Measurements from ENCODE around the gene DUSP8. TPM values are rescaled to one million over a fixed set of nuclear protein-coding genes. Genes with fewer than 3 reads are reported as not detected.
"Not testable (repeated sequence)": the region's sequence is repeated elsewhere in the genome, so short reads cannot be mapped to it uniquely, and the experiment has no call there.

Gene DUSP8
- polyA plus RNA-seq, 1 donor from 2014 or later, result 1.2 TPM

DNA sequence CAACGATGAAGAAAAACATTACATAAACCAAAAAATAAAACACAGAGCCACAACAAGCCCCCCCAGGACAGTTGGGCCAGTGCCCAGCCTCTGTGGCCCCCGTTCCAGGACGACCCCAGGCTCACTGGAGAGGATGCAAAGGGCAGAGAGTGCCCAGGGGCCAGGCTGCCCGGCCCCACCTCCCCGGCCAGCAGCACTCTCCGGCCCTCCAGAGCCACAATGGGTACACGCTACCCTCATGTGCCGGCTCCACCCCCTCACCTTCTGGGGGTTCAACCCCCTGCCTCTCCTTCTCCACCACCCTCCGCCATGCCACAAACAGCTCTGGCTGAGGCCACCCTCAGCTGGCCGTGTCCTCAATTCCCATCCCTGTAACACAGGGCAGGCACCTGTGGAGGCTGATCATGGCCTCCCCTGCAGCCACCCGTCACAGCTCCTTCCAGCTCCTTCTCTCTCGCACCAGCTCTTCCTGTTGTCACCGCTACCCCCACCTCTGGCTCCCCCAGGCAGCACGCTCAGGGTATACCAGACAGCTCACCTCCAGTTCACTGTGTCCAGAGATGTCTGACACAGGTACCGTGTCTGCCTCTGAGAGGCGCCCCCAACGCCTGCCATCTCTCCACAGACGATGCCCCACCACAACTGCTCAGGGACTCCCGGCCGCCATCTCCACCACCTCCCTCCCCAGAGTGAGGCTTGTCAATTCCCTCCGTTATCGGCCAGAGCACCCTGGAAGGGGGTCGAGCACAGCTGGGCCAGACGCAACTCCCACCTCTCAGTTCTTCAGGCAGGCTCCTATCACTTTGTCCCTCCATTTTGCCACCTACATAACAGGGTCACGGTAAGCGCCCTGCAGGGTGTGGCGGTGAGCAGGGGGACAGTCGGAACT is 54.7 kb downstream of the DUSP8 start:
- Mint-ChIP-seq H3K27ac (peak overlapping the region in 1 of 3 donors; percentile 40), H3K4me3 (peak overlapping the region in 2 of 4 donors; percentile 57 to 70)

GRCh38 chr11:1516273-1517067 is 55.6 kb downstream of the DUSP8 start:
- H3K4me1 Mint-ChIP-seq, result peaks cover 25 to 47% (median 29%) of the 10 kb centered on the region in 3 donors
- H3K36me3 Mint-ChIP-seq, result peaks cover 1% of the 10 kb centered on the region
- peaks cover 2% of the 10 kb centered on the region for H3K27me3 Mint-ChIP-seq
- H3K9me3 Mint-ChIP-seq, result no peaks in the 10 kb centered on the region
- peak overlapping the region in 2 of 3 donors; percentile 60 to 80 for H3K27ac Mint-ChIP-seq
- peak overlapping the region in 1 of 4 donors; percentile 37 for H3K4me3 Mint-ChIP-seq

More for the DNA sequence above, 54.7 kb downstream of the DUSP8 start:
- Mint-ChIP-seq H3K4me1 (peaks cover 25 to 48% (median 30%) of the 10 kb centered on the region in 3 donors), H3K9me3 (no peaks in the 10 kb centered on the region), H3K36me3 (peaks cover 1% of the 10 kb centered on the region), H3K27me3 (peaks cover 2% of the 10 kb centered on the region)

- Mint-ChIP-seq H3K4me1 (peaks cover 16 to 39% (median 25%) of the 10 kb centered on the region in 3 donors), H3K27me3 (peaks cover 2% of the 10 kb centered on the region), H3K9me3 (no peaks in the 10 kb centered on the region), H3K27ac (peak overlapping the region in 2 of 3 donors; percentile 60 to 80), H3K4me3 (peak overlapping the region in 1 of 4 donors; percentile 17), H3K36me3 (peaks cover 1% of the 10 kb centered on the region)
Observed at GRCh38 chr11:1515082-1516060, 56.7 kb downstream of the DUSP8 start.

DNA sequence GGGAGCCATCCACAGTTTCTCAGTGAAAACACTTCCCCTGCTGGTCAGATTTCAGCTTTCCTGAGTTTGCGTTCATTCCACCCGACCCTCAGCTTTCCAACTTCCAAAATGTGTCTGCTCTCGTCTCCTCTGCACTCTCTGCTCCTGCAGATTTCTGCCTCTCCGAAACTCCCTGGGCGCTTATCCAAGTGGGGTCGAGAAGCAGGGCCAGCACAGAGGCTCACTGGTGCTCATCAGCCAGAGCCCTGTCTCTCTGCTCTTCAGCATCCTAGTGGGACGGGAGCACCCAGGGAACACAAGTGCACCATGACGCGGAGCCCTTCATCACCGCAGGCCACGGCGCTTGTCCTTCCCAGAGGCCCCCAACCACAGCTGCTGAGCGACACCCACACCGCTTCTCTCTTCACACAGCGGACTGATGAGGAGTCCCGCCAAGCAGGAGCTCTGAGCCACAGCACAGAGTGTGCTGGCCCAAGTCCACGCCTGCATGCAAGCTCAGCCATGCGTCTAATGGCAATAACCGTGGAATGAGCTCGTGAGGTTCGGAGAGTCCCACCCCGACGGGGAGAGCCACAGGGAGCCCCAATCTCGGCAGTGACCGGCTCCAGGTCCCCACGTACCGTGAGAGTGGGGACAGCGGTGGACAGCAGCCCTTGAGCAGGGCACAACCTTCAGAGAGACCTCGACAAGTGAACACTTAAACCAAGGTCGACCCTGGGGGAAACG is 57.6 kb downstream of the DUSP8 start:
- peaks cover 1% of the 10 kb centered on the region for H3K36me3 Mint-ChIP-seq
- H3K9me3 Mint-ChIP-seq, result no peaks in the 10 kb centered on the region
- no peak overlapping the region for H3K4me3 Mint-ChIP-seq
- no peak overlapping the region for H3K27ac Mint-ChIP-seq
- peaks cover 19 to 42% (median 27%) of the 10 kb centered on the region in 3 donors for H3K4me1 Mint-ChIP-seq
- peaks cover 2% of the 10 kb centered on the region for H3K27me3 Mint-ChIP-seq

- Mint-ChIP-seq H3K27ac (peak overlapping the region in 1 of 3 donors; percentile 43), H3K4me3 (no peak overlapping the region), H3K4me1 (peaks cover 23 to 46% (median 27%) of the 10 kb centered on the region in 3 donors)
Observed at GRCh38 chr11:1513326-1514296, 58.5 kb downstream of the DUSP8 start.

GRCh38 chr11:1512531-1513258 is 59.4 kb downstream of the DUSP8 start:
- peaks cover 23 to 46% (median 26%) of the 10 kb centered on the region in 3 donors for H3K4me1 Mint-ChIP-seq
- H3K36me3 Mint-ChIP-seq, H3K27me3 Mint-ChIP-seq, H3K4me3 Mint-ChIP-seq, H3K9me3 Mint-ChIP-seq: not testable (repeated sequence)
- H3K27ac Mint-ChIP-seq, result peak overlapping the region in 1 of 3 donors; percentile 10

More at GRCh38 chr11:1513326-1514296, 58.5 kb downstream of the DUSP8 start:
- Mint-ChIP-seq H3K9me3 (no peaks in the 10 kb centered on the region), H3K36me3 (peaks cover 1% of the 10 kb centered on the region), H3K27me3 (peaks cover 2% of the 10 kb centered on the region)

DNA sequence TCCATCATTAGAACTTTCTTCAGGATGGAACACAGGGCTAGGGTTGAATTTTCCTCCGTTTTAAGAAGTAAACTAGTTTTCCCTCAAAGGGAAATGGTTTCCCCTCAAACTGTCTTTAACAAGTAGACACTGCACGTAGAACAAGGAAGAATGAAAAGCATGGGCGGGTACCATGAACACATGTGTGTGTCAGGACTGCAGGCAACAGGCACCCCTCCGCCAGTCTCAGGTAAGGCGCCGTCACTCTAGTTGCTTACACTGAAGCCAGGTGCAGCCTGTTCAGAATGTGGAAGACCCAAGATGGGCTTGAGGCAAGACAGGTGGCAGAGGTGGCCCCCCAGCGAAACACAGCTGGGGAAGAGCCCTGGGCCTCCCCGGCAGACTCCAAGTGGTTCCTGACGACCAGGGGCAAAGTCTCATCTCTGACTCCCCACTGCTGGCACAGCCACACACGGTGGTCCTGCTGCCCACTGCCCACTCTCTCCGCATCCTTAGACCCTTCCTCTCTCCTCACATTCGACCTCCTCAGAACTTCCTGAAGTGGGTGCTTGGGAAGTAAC is 60.1 kb downstream of the DUSP8 start:
- H3K4me3 Mint-ChIP-seq, result no peak overlapping the region
- H3K27ac Mint-ChIP-seq, result no peak overlapping the region
- H3K36me3 Mint-ChIP-seq, result no peaks in the 10 kb centered on the region
- no peaks in the 10 kb centered on the region for H3K9me3 Mint-ChIP-seq
- peaks cover 23 to 41% (median 26%) of the 10 kb centered on the region in 3 donors for H3K4me1 Mint-ChIP-seq
- peaks cover 2% of the 10 kb centered on the region for H3K27me3 Mint-ChIP-seq

GRCh38 chr11:1510928-1511327 is 61.1 kb downstream of the DUSP8 start:
- no peaks in the 10 kb centered on the region for H3K27me3 Mint-ChIP-seq
- H3K4me1 Mint-ChIP-seq, result peaks cover 17 to 34% (median 23%) of the 10 kb centered on the region in 3 donors
- H3K36me3 Mint-ChIP-seq, result no peaks in the 10 kb centered on the region
- no peak overlapping the region for H3K4me3 Mint-ChIP-seq
- no peaks in the 10 kb centered on the region for H3K9me3 Mint-ChIP-seq
- no peak overlapping the region for H3K27ac Mint-ChIP-seq

GRCh38 chr11:1510351-1510750 is 61.7 kb downstream of the DUSP8 start:
- H3K9me3 Mint-ChIP-seq, H3K36me3 Mint-ChIP-seq, H3K4me3 Mint-ChIP-seq, H3K27ac Mint-ChIP-seq, H3K27me3 Mint-ChIP-seq: not testable (repeated sequence)
- H3K4me1 Mint-ChIP-seq, result peaks cover 17 to 30% (median 23%) of the 10 kb centered on the region in 3 donors

GRCh38 chr11:1509626-1510255 is 62.3 kb downstream of the DUSP8 start:
- Mint-ChIP-seq H3K27ac (no peak overlapping the region), H3K4me3 (no peak overlapping the region), H3K27me3 (no peaks in the 10 kb centered on the region), H3K9me3 (no peaks in the 10 kb centered on the region), H3K36me3 (no peaks in the 10 kb centered on the region), H3K4me1 (peaks cover 17 to 28% (median 23%) of the 10 kb centered on the region in 3 donors)

DNA sequence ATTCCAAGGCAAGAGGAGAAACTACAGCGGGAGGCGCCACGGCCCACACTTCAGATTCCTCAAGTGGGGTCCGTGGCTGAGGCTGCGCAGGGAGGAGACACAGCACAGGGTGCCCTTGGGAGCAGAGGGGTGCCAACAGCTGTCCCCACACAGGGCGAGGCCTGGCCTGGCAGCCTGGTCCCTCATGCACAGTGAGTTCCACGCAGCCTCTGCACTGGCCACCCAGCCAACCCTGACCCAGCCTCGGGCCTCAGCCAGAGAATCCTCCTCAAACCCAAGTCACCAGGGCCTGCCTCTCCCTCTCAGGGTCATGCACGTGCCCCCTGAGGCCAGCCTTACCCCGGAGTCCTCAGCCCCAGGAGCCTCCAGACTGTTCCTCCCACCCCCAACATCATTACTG is 63.1 kb downstream of the DUSP8 start:
- Mint-ChIP-seq H3K9me3 (no peaks in the 10 kb centered on the region), H3K4me3 (peak overlapping the region in 1 of 4 donors; percentile 45), H3K36me3 (no peaks in the 10 kb centered on the region), H3K27me3 (no peaks in the 10 kb centered on the region), H3K4me1 (peaks cover 17 to 28% (median 23%) of the 10 kb centered on the region in 3 donors), H3K27ac (no peak overlapping the region)

- no peaks in the 10 kb centered on the region for H3K9me3 Mint-ChIP-seq
- no peaks in the 10 kb centered on the region for H3K27me3 Mint-ChIP-seq
- H3K4me3 Mint-ChIP-seq, result no peak overlapping the region
- peaks cover 17 to 26% (median 21%) of the 10 kb centered on the region in 3 donors for H3K4me1 Mint-ChIP-seq
- no peaks in the 10 kb centered on the region for H3K36me3 Mint-ChIP-seq
- H3K27ac Mint-ChIP-seq, result no peak overlapping the region
Observed at GRCh38 chr11:1508491-1508891, 63.6 kb downstream of the DUSP8 start.

Measured in IgD-negative memory B cell (primary cell).